GM18505 (cell line): ENCODE measurements around the gene ZW10.
A peak's percentile ranks its signal among the peaks of the same experiment; 100 is the strongest.
"Not testable (repeated sequence)": the region's sequence is repeated elsewhere in the genome, so short reads cannot be mapped to it uniquely, and the experiment has no call there.

Experiments used
- ATAC-seq: cut with Tn5 transposase; IDR thresholded peaks from one replicate; pipeline ENCODE4 v1.9.1; 2021; ENCODE audit not compliant: unreplicated experiment
- POLR2A ChIP-seq: IDR thresholded peaks from 4 replicates; pipeline ENCODE4 v1.6.1; 2011; ENCODE audit warnings: borderline replicate concordance; ENCODE audit not compliant: insufficient read depth, insufficient read length; ENCODE audit errors: extremely low read depth

Gene ZW10

GRCh38 chr11:113779496-113779895 is 6.0 kb upstream of the ZW10 start, which contains the start of gene CLDN25:
CLDN25 (plus strand) TSS chr11:113779796; CDS start chr11:113779796, 0 bp downstream.
- no peak for ATAC-seq
- no peak for TF ChIP-seq POLR2A

DNA sequence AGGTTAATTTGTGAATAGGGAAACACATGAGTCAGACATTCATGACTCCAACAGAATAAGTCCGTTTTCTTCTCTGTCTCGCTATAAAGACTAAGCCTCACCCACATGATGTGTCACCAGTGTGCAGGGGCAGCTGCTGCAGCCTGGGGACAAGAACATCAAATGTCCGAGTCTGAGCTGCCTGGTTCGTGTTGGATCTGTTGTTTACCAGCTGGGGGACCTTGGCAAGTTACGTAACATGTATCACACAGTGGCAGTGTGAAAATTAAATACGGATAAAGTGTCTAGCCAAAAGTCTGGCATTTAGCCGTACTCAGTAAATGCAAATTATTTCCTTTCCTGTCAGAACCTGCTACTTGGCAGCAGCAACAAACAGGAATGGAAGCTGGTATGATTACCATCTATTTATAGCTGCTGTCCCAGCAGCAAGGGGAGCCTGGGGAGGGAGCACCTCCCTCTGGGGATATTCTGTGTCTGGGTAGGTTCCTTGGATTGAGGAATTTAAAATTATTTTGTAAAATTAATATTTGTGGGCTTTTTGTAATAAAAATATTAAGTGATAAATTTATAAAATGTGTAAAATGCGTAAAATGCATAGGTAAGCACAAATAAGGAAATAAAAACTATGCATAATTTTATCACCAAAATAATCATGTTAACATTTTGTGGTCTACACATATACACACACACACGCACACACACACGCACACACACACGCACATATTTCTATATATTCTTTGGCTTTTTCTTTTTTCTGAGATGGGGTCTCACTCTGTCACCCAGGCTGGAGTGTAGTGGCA is 4.8 kb upstream of the ZW10 start:
- TF ChIP-seq POLR2A = no peak
- ATAC-seq = no peak

GRCh38 chr11:113774174-113774503 is 647 bp upstream of the ZW10 start:
- ATAC-seq = no peak
- no peak for TF ChIP-seq POLR2A

DNA sequence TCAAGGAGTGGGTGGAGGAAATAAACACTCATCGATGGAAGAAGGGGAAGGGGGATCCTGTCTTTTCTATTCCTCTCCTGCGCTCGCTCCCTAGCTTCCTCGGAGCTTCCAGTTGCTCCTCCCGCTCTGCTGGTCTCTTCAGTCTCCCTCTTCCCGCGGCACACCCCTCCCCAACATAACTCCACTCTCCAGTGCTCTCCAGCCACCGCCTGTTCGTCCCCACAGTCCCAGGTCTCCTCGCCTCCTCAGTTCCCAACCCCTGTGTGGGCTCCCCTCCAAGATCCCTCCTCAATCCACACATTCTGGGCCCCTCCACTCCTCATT is 438 bp downstream of the ZW10 start:
- no peak for TF ChIP-seq POLR2A
- ATAC-seq = peak; percentile 2

- ATAC-seq = no peak
- TF ChIP-seq POLR2A = no peak
Measured at GRCh38 chr11:113771964-113772363, 1.5 kb downstream of the ZW10 start.

DNA sequence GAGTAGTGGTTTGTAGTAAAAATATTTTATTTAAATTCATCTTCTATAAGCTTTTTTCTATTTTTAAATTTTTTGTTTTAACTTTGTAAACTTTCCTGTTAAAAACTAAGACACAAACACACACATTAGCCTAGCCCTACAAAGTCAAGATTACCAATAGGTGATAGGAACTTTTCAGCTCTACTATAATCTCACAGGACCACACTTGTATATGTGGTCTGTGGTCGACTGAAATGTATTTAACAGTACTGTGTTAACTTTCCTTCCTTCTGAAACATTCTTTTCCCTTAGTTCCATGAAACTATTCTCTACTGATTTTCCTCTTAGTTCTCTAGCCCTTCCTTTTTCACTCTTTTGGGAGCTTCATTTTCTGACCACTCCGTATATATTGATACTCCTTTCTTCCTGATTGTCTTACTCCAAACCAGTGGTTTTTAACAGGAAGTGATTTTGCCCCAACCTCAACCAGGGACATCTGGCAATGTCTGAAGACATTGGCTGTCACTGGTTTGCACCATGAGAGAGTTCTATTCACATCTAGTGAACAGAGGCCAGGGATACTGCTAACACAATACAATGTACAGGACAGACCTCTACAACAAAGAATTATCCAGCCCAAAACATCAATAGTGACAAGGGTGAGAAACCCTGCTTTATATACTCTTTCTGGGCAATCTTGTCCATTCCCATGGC is 8.8 kb downstream of the ZW10 start:
- ATAC-seq = no peak
- no peak for TF ChIP-seq POLR2A

DNA sequence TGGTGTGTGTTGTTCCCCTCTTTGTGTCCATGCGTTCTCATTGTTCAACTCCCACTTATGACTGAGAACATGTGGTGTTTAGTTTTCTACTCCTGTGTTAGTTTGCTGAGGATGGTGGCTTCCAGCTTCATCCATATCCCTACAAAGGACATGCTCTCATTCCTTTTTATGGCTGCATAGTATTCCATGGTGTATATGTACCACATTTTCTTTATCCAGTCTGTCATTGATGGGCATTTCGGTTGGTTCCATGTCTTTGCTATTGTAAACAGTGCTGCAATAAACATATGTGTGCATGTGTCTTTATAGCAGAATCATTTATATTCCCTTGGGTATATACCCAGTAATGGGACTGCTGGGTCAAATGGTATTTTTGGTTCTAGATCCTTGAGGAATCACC is 10.5 kb downstream of the ZW10 start:
- ATAC-seq = not testable (repeated sequence)

DNA sequence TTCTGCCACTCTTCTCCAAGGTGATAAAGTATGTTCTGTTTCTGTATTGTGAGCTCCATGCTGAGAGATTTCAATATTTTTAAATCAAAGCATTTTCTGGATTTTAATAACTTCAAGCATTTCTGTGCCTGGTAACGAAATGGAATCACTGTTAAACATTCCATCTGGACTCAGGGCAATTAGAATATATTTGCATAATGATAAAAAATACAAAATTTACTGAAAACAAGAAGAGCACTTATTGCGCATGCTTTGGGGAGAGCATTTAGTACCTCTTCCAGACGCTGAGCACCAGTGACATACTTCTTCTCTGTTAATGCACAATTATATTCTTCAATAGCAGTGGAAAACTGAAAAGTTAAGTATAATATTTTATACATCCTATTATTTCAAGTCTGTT is 13.3 kb downstream of the ZW10 start:
- no peak for ATAC-seq

GRCh38 chr11:113752932-113753331 is 20.6 kb downstream of the ZW10 start:
- no peak for ATAC-seq
- TF ChIP-seq POLR2A = no peak

More for the DNA sequence above, 13.3 kb downstream of the ZW10 start:
- no peak for TF ChIP-seq POLR2A

DNA sequence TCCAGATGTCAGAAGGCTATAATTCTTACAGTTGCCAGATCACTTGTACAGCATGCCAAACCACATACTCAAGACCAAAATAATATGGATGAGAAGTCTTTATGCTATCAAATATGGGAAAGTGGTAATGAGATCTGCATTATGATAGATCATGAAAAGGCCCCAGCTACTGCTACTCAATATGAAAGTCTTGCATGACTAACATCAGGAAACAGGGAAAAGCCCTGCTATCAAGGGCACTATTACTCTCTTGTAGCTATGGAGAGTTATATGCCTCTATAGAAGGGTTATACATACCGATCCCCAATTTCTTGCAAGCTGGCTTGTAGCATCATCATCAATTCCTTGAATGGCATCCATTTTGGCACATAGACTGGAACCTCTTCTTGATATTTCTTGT is 37.2 kb downstream of the ZW10 start:
- no peak for ATAC-seq
- TF ChIP-seq POLR2A = no peak

DNA sequence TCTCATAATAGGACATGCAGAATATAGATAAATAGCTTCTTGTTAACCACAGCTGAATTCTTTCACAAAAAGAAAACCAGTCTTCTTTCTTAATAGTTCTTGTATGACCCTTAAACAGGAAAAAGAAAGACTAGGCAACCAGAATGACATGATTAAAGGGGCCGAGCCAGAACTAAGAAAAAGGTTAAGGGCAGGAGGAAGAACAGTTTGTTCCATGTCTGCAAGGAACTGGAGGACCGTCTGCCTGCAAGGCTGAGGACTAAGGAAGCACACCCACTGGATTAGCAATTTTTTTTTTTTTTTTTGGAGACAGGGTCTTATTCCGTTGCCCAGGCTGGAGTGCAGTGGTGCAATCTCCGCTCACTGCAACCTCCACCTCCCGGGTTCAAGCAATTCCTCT is 41.4 kb downstream of the ZW10 start:
- TF ChIP-seq POLR2A = no peak
- no peak for ATAC-seq

DNA sequence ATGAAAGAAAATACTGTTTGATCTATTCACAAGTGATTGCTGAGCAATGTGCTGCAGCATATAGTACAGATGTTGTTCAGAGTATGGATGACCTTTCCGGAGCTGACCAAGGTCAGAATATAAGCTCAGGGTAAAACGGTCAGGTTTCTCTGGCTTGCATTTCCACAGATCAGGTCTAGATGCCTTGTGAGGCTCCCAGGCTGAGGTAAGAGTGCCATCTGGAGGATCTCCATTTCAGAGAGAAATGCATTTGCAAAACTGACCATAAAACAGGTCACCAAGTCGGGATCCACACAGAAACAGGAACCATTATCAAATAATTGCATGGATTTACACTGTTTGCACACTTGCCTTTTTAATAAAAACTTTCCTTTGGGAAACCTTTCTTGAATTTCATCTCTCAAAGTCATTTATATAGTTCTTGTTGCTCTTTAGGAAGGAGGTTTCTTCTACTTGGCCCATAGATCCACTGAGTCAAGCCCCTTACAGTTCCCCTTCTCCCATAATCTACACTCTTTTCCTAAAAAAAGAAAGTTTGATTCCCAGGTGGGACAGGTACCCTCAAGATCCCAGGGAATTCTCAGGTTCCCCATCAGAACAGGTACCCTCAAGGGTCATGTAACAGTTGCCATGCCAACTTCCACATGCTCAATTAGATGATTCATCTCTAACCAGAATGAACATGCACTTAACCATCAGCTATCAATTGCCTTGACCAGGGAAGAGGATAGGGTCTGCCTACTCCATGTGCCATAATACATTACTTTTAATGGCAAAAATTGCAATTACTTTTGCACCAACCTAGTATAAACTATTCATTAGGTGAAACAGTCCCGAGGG is 42.4 kb downstream of the ZW10 start:
- ATAC-seq = no peak
- no peak for TF ChIP-seq POLR2A

DNA sequence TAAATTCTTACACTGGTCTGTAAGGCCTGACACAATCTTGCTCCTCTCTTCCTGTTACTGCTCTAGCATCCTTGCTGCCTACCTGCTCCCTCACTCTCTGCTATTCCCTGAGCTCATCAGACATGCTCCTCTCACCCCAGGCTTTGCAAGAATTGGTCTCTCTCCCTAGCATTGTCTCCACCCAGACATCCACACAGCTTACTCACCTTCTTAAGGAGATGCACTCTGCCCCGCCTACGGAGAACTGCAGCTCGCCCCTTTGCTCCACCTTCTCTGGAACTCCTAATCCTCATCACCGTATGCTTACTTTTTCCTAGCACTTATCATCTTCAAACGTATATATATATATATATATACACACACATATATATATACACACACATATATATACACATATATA is 44.0 kb downstream of the ZW10 start:
- no peak for TF ChIP-seq POLR2A
- no peak for ATAC-seq

GRCh38 chr11:113728814-113729213 is 44.7 kb downstream of the ZW10 start:
- no peak for ATAC-seq
- no peak for TF ChIP-seq POLR2A
